Inferior parietal cortex (tissue), 1 donor: Measurements from ENCODE around the gene RBL1.
"Not testable (repeated sequence)": the region's sequence is repeated elsewhere in the genome, so short reads cannot be mapped to it uniquely, and the experiment has no call there.

Experiments used
- DNase-seq: peaks from one replicate; pipeline ENCODE4 v3.0.0-alpha.2; 2016; ENCODE audit errors: extremely low spot score

The RBL1 gene

DNA sequence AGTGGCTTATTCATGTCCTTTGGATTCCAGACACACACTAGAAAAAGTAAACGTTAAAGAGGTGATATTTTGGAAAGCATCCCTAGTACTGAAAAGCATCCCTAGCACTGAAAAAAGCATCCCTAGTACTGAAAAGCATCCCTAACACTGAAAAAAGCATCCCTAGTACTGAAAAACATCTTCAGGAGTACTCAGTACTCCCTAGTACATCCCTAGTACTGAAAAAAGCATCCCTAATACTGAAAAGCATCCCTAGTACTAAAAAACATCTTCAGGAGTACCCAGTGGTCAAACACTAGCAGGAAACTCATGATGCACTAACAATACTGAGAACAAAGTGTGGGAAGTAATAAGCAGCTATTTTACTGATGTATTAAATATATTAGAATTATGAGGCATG lies 98.7 kb downstream of the RBL1 start:
- no peak for DNase-seq

DNA sequence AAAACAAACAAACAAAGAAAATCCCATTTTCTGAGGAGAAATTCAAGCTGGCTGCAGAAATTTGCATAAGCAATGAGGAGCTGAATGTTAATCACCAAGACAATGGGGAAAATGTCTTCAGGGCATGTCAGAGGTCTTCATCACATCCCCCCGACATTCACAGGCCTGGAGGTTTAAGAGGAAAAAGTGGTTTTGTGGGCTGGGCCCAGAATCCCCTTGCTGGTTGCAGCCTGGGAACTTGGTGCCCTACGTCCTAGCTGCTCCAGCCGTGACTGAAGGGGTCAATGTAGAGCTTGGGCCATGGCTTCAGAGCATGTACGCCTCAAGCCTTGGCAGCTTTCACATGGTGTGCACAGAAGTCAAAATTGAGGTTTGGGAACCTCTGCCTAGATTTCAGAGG lies 101.6 kb downstream of the RBL1 start:
- DNase-seq, result not testable (repeated sequence)

DNA sequence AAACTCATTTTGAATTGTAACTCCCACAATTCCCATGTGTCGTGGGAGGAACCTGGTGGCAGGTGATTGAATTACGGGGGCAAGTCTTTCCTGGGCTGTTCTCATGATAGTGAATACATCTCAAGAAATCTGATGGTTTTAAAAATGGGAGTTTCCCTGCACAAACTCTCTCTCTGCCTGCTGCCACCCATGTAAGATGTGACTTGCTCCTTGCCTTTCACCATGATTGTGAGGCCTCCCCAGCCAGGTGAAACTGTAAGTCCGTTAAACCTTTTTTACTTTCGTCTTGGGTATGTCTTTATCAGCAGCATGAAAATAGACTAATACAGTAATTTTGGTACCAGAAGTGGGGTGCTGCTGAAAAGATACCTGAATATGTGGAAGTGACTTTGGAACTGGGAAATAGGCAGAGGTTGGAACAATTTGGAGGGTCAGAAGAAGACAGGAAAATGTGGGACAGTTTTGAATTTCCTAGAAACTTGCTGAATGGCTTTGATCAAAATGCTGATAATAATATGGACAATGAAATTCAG lies 102.9 kb downstream of the RBL1 start:
- DNase-seq, result no peak

- DNase-seq, result no peak
These were observed 104.1 kb downstream of the RBL1 start for GRCh38 chr20:36991703-36992102.

DNA sequence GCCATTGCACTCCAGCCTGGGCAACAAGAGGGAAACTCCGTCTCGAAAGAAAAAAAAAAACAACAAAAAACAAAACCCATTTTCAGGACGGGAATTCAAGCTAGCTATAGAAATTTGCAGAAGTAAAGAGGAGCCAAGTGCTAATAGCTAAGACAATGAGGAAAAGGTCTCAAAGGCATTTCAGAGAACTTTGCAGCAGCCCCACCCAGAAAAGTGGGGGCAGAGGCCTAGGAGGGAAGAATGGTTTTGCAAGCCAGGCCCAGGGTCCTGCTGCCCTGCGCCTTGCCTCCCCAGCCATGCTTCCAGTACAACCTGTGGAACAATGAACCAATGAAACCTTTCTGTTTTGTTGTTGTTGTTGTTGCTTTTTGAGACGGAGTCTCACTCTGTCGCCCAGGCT lies 106.0 kb downstream of the RBL1 start:
- DNase-seq, result no peak

GRCh38 chr20:36988494-36988966 lies 107.3 kb downstream of the RBL1 start:
- no peak for DNase-seq

GRCh38 chr20:36984257-36984638 lies 111.5 kb downstream of the RBL1 start:
- DNase-seq, result no peak

- DNase-seq, result no peak
These were observed 120.5 kb downstream of the RBL1 start for GRCh38 chr20:36975099-36975818.

DNA sequence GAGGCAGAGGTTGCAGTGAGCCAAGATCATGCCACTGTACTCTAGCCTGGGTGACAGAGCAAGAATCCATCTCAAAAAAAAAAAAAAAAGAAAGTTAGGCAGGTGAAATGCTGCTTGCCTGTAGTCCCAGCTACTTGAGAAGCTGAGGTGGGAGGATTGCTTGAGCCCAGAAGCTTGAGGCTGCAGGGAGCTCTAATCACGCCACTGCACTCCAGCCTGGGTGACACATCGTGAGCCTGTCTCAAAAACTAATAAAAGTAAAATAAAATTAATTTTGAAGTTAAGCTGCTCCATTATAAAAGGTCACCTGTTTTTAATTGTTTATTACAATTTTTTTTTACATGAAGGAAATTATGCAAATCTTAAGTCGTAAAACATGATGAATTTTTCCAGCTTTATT lies 121.1 kb downstream of the RBL1 start:
- no peak for DNase-seq

- no peak for DNase-seq
These were observed 124.7 kb downstream of the RBL1 start for GRCh38 chr20:36971103-36971502.

DNA sequence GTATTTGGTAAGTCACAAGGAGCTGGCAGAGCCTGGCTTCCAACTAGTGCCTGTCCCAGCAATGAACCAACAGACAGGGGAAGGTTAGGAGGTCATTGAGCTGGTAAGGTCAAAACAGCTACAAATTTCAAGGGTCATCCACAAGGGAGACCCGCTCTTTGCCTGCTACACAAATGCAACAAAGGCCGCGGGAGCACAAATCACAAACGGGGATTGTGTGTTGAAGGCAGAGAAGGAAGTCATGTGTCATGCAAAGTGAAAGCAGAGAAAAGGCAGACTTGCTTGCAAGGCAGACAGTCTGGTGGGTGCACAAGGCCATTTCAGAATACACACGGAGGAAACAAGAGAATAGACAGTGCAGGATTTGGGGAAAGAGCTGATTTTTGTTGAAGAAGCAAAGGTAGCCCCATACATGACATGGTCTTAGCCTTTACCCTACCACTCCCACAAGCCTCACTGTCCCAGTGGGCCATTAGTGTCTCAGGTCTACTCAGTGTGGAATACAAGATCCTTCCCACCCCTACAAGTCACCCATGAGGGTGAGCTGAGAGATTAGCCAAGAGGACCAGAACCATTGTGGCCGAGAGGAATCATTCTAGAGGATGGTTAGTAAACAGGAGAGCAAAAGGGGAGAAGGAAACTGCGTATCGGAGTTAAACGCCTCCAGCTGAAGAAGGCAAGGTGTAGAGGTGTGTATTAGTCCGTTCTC lies 126.2 kb downstream of the RBL1 start:
- no peak for DNase-seq

DNA sequence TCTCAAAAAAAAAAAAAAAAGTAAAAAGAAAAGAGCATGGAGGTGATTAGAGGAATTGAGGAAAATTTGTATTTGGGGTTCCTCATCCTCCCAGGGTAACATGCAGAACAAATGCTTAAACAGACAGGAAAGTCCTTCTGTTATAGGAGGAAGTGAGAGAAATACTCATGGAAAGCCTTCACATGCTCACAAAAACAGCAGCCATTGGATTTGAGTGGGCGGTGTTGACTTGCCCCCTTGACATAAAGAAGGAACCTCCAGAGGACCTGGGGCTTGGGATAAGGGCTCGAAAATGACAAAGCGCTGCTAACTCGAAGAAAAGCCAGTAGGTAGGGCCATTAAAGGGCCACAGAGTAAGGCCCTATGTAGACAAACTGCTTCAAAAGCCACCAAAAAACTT lies 126.7 kb downstream of the RBL1 start:
- no peak for DNase-seq

DNA sequence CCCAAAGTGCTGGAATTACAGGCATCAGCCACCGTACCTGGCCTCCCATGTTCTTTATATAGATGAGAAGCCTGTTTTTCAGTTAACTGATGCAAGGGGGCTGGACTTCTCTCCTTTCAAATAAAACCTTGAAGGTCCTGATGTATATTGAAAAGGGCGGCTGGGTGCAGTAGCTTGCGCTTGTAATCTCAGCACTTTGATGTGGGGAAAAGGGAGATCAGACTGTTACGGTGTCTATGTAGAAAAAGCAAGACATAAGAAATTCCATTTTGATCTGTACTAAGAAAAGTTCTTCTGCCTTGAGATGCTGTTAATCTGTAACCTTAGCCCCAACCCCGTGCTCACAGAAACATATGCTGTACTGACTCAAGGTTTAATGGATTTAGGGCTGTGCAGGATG lies 128.2 kb downstream of the RBL1 start:
- DNase-seq, result no peak

- DNase-seq, result not testable (repeated sequence)
These were observed 128.8 kb downstream of the RBL1 start for GRCh38 chr20:36966965-36967364.

GRCh38 chr20:36962354-36962941 lies 133.3 kb downstream of the RBL1 start:
- DNase-seq, result not testable (repeated sequence)

- no peak for DNase-seq
These were observed 136.6 kb downstream of the RBL1 start for GRCh38 chr20:36959242-36959641.

DNA sequence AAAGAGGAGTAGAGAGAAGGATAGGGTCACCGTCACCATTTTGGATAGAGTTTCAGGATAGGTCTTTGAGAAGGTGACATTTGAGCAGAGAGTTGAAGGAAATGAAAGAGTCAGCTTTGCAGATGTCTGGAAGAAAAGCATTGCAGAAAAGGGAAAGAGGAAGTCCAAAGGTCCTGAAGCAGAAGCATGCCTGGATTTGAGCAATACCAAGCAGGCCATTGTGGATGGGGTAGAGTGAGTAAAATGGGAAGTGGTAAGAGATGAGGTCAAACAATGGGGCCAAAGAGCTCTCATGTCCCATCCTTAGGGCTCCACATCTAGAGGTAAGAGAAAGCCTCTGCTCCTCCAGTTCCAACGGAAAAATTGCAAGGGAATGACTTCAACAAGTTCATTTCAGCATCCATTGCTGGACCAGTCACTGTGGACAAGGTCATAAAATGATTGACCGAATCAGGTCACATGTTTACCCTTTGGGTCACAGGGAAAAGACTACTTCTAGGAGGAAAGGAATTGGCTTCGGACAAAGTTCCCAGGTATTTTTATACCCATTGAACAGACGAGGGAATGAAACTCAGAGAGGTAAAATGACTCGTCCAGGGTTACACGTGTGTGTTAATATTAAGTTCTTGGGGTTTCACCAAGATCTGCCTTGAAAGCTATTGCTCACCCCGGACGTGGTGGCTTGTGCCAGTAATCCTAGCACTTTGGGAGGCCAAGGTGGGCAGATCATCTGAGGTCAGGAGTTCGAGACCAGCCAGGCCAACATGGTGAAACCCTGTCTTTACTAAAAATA lies 137.7 kb downstream of the RBL1 start:
- no peak for DNase-seq

- DNase-seq, result no peak
These were observed 139.1 kb downstream of the RBL1 start for GRCh38 chr20:36956674-36957073.

DNA sequence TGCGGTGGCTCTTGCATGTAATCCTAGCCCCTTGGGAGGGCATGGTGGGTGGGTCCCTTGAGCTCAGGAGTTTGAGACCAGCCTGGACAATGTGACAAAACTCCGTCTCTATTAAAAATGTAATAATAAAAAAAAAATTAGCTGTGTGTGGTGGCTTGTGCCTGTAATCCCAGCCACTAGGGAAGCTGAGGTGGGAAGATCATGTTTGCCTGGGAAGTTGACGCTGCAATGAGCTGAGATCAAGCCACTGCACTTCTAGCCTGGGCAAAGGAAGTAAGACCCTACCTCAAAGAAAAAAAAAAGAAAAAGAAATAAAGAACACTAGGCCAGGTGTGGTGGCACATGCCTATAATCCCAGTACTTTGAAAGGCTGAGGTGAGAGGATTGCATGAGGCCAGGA lies 139.8 kb downstream of the RBL1 start:
- DNase-seq, result no peak

DNA sequence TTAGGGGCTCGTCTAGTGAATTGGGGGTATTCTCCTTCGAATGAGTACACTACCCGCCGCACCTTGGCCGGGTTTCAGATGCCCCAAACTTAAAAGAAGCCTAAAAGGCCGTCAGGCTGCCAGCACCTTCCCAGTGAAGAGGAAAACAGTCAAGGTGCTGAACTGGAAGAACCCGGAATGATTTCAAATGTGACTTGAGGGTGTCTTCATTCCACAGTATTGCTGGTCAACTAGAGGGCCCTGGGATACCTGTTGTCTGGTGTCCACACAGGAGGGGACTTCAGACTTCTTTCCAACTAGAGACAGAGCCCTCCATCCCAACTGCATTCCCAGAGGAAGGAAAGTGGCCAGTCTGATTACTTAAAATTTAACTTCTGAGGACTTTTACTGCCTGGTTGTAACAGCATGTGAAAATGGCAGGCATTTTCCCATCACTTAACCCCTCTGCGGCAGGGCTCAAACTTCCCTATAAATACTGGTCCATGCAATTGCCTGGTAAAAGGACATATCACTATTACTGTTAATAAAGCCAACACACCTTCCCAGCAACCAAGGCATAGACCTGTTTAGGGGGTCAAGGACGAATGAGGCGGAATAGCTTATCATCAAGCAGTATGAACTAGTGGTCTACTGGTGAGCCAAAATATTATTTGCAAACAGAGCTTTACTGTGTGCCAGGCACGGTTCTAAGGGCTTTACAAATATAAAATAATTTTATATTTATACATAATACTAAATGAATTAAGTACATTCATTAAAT lies 143.6 kb downstream of the RBL1 start:
- DNase-seq, result no peak
